OCI-LY3 (cell line): ENCODE results near the gene CPSF4.

ENCODE experiments used
- CTCF ChIP-seq: fragments of 200-600, 300-600 bp; sonication (generic); IDR thresholded peaks from 2 replicates; pipeline ENCODE4 v1.5.1; 2014; ENCODE audit warnings: antibody characterized with exemption, low read length, low read depth
- EZH2phosphoT487 ChIP-seq: fragments of 200-600 bp; shearing (Covaris generic); IDR thresholded peaks from 2 replicates; pipeline ENCODE4 v1.6.1; 2018; ENCODE audit warnings: antibody characterized with exemption, mixed run types, low read depth

- no peak for TF ChIP-seq CTCF
- TF ChIP-seq EZH2phosphoT487, result no peak
These were observed 41.3 kb upstream of the CPSF4 start for GRCh38 chr7:99397297-99397983.
